Stimulated activated CD4-positive, alpha-beta T cell treated with anti-CD3 and anti-CD28 coated beads, TNF-alpha, amount 100 ng/mL, for 4 hours (primary cell): ENCODE data around the gene GALNT11.
"Not testable (repeated sequence)": the region's sequence is repeated elsewhere in the genome, so short reads cannot be mapped to it uniquely, and the experiment has no call there.

Experiments
- DNase-seq, 3 experiments: peaks; one replicate each; pipeline ENCODE4 v3.0.0-alpha.2; 2020; ENCODE audit warnings: low read depth in 3 of 3

GALNT11 gene

GRCh38 chr7:152027491-152028365, 2.3 kb downstream of the GALNT11 start:
- DNase-seq = not testable (repeated sequence)

- DNase-seq = not testable (repeated sequence)
These were observed 4.6 kb downstream of the GALNT11 start for GRCh38 chr7:152030059-152030458.

GRCh38 chr7:152030639-152031038, 5.2 kb downstream of the GALNT11 start:
- DNase-seq = not testable (repeated sequence)

- no peak for DNase-seq
These were observed 10.3 kb downstream of the GALNT11 start for GRCh38 chr7:152035817-152036216.

GRCh38 chr7:152038410-152038809, 12.9 kb downstream of the GALNT11 start:
- DNase-seq = not testable (repeated sequence)

GRCh38 chr7:152043086-152043485, 17.6 kb downstream of the GALNT11 start:
- DNase-seq = not testable (repeated sequence)

GRCh38 chr7:152044909-152045308, 19.4 kb downstream of the GALNT11 start:
- DNase-seq = not testable (repeated sequence)

- no peak for DNase-seq
These were observed 21.1 kb downstream of the GALNT11 start for GRCh38 chr7:152046531-152046930.

- no peak for DNase-seq
These were observed 22.6 kb downstream of the GALNT11 start for GRCh38 chr7:152048051-152048450.

GRCh38 chr7:152050547-152050971, 25.1 kb downstream of the GALNT11 start:
- DNase-seq = no peak

GRCh38 chr7:152051968-152052367, 26.5 kb downstream of the GALNT11 start:
- no peak for DNase-seq

- DNase-seq = no peak
These were observed 27.3 kb downstream of the GALNT11 start for GRCh38 chr7:152052771-152053170.

- no peak for DNase-seq
These were observed 29.1 kb downstream of the GALNT11 start for GRCh38 chr7:152054367-152055230.

GRCh38 chr7:152056621-152057274, 31.3 kb downstream of the GALNT11 start:
- no peak for DNase-seq

- DNase-seq = no peak
These were observed 33.8 kb downstream of the GALNT11 start for GRCh38 chr7:152059311-152059710.

- DNase-seq = not testable (repeated sequence)
These were observed 35.6 kb downstream of the GALNT11 start for GRCh38 chr7:152061086-152061485.

GRCh38 chr7:152063192-152063591, 37.7 kb downstream of the GALNT11 start:
- DNase-seq = not testable (repeated sequence)

GRCh38 chr7:152063821-152064220, 38.3 kb downstream of the GALNT11 start:
- DNase-seq = not testable (repeated sequence)

- not testable (repeated sequence) for DNase-seq
These were observed 40.4 kb downstream of the GALNT11 start for GRCh38 chr7:152065800-152066344.

GRCh38 chr7:152072421-152072820, 46.9 kb downstream of the GALNT11 start:
- DNase-seq = no peak

- no peak for DNase-seq
These were observed 47.9 kb downstream of the GALNT11 start for GRCh38 chr7:152073352-152073751.

- no peak for DNase-seq
These were observed 49.2 kb downstream of the GALNT11 start for GRCh38 chr7:152074673-152075072.
